Activated T-helper 9 cell treated with anti-CD3 and anti-CD28 coated beads, Interleukin-2, amount 50 U/mL, for 16 hours (primary cell): ENCODE data around the gene HIVEP1.

Source experiments
- DNase-seq: peaks from one replicate; pipeline ENCODE4 v3.0.0-alpha.2; 2020; ENCODE audit warnings: low read depth

The HIVEP1 gene

DNA sequence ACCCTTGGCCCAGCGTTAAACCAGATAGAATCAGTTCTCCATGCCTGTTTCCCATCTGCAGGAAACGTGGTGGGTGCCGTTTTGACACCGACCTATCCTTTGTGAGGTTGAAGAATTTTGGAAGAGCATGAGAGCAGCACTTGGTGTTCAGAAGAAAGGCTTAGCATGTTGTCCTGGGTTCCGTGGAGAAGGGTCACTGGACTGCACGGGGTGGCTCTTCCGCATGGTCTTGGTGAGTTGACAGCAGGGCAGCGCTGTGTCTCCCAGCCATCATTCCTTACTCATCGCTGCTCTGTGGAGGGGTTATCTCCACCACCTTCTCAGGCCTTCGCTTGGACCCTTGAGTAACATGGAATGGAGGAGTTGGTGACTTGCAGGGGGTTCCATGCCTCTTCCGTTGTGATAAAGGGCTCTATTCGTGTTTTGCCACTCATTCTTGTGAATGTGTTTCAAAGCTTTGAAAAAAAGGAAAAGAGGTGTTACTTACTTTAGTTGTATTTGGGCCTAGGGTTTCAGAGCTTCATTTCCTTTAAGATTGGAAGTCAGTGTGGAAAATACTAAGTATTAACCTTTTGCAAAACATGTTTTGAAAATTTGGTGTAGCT is 8.2 kb downstream of the HIVEP1 start:
- DNase-seq: no peak

DNA sequence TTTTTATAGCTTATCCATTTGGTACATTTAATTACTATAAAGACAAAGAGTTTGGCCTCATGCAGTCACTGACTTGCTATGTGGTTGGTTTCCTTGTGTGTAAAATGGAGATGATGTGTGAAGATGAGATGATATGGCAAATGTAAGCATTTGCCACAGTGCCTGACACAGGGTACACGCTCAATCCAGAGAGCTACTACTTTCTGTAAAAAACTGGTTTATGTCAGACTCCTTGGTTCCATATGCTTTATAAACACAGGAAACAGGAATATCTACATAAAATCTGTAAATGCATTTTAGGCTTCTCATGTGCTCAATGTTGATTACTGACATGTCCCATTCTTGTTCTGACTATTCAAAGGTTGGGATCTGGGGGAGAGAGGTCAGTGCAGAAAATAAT is 10.4 kb downstream of the HIVEP1 start:
- no peak for DNase-seq

DNA sequence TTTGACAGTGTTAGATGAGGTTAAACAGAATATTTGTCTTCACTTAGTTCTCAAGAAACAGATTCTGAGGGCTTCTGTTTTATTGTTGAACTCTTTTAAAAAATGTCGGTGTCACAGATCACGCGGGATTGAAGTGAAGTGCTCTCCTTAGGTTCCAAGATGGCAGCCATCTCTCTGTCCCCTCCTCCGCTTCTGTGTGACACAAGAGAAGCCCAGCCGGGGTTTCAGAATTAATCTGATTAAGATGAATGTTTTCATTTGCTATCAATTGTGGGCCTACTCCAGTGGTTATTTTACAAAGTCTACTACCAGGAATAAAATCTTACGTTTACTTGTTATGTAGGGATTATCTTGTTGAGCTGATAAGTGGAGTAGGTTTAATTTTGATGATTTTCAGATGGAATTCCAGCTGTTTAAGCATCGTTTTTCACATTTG is 10.9 kb downstream of the HIVEP1 start:
- no peak for DNase-seq

DNA sequence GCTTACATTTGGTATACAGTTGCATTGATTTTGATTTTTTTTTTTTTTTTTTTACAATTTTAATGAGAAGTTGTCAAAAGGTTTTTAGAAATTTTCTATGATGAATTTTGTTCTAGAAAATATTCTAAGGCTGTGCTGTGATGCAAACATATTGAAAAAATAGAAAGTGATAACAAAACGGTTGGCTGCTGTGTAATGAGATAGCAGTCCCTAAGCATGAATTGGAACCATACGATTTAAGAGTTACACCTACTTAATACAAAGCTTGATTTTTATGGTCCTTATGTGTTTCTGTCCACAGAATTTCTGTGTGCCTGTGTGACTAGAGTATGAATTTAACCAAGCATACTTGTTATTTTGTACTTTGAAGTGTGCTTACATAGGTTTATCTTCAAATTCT is 12.1 kb downstream of the HIVEP1 start:
- no peak for DNase-seq

DNA sequence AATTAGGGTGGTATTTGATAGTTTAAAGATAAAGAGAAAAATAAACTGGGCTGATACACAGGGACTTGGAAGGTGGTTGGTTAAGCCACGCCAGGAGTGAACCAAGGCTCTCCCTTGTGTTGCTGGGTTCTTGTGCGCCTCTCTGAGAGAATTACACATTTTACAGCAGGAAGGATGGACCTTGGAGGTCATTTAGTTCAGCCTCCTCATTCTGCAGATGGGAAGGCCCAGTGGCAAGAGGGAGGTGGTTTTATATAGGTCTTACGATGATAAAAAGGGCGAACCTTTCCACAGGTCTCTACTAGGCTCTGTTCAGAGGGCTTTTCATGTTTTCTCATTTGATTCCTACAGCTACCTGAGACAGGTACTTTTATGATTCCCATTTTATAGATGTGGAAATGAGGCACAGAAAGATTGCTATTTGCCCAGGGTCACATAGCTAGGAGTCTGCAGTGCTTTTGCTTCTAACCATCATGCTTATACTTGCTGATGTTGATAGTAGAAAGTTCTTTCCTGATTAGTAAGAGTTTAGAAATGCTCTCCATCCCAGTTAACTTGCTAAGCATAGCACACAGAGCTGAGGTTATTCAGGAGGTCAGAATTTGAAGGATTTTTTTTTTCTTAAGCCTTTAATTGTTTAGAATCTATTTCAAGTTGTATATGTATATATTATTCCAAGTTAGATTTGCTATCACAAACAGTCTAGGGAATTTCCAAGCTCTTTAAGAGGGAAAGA is 12.8 kb downstream of the HIVEP1 start:
- no peak for DNase-seq

DNA sequence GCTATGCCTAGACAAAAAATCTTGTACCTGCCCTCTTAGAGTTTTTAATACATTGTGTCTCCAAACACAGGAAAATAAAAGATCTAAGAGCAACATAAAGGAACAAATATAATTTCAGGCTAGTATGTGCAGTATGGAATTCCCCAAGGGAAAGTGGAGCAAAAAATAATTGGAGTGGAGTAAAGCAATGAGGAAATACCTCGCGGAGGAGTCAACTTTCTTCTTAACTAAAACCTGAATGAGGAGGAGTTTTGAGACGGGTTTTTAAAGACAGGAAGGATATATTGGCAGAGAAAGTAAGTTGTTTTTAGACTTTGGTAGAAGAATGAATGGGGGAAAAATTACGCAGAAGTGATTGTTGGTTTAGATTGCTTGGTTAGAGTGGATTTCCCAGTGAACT is 14.0 kb downstream of the HIVEP1 start:
- no peak for DNase-seq

DNA sequence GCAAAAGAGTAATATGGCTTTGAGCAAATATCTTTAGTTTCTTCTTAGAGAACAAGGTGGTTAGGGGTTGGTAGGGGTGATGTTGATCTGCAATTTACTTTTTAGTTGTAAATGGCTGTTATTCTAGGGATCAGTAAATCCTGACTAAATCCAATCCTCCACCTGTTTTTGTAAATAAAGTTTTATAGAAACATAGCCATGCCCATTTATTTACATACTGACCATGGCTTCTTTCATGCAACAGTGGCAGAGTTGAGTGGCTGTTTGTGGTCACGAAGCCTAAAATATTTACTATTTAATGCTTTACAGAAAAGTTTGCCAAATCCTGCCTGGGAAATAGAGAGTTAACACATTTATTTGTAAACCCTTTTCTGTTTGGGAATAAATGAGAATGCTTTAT is 14.7 kb downstream of the HIVEP1 start:
- DNase-seq: no peak

DNA sequence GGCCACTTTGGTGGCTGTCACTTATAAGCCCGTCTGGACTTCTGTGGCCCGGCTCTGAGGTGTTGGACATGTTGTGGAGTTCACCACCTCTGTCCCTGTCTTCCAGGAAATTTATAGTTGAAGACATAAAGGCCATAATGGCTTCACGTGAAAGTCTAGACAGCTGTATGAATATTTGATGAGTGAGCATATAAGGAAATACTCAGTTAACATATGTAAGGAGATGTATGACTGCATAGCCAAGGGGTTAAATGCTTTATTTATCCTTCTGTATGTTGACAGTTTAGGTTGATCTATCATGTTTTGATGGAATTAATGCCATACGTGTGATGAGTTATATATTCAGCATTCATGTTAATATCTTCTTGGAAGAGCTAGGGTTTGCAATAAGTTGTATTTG is 16.1 kb downstream of the HIVEP1 start:
- no peak for DNase-seq

DNA sequence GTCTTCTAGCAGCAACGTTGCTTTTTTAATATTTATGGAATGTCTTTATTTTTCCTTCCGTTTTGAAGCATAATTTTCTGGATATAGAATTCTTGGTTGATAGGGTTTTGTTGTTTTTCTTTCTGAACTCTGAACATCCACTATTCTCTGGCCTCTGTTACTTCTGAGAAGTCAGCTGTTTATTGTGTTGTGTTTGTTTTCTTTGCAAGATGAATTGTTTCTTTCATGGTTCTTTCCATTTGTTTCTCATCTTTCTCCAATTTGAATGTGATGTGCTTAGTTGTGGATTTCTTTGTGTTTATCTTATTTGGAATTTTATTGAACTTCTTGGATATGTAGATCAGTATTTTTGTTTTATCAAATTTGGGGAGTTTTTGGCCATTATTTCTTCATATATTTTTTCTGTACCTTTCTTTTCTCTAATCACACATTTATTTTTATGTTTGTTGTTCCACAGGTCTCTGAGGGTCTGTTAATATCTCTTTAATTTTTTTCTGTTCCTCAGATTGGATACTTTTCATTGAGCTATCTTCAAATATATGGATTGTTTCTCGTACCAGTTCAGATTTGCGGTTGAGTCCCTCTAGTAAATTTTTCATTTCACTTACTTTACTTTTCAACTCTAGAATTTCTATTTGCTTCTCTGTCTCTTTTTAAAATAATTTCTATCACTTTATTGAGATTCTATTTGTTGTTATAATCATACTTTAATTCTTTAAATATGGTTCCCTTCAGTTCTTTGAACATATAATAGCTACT is 18.0 kb downstream of the HIVEP1 start:
- no peak for DNase-seq

DNA sequence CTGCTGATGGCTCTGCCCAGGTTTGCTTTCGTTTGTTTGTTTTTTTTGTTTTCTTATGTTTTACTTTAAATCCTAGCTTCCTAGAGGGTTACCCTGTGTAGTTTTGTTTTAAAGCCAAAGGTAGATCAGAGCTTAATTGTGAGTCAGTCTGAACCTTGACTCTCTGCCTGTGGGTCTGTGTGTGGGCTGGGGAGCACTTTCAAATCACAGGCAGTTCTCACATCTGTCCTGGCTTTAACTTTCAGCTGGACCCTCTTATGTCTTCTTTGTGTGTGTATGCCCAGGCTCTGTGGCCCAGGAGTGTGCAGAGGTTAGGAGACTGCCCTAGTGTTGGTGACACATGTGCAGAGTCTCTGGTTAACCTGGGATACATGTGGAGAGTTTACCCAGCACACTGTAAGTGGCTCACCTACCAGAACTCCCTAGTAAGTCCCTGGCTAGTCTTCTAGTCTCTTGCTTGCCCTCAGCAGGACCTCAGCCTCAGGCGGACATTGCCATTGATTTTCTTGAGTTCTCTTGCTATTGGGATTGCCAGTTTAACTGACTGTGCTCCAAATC is 19.0 kb downstream of the HIVEP1 start:
- no peak for DNase-seq

DNA sequence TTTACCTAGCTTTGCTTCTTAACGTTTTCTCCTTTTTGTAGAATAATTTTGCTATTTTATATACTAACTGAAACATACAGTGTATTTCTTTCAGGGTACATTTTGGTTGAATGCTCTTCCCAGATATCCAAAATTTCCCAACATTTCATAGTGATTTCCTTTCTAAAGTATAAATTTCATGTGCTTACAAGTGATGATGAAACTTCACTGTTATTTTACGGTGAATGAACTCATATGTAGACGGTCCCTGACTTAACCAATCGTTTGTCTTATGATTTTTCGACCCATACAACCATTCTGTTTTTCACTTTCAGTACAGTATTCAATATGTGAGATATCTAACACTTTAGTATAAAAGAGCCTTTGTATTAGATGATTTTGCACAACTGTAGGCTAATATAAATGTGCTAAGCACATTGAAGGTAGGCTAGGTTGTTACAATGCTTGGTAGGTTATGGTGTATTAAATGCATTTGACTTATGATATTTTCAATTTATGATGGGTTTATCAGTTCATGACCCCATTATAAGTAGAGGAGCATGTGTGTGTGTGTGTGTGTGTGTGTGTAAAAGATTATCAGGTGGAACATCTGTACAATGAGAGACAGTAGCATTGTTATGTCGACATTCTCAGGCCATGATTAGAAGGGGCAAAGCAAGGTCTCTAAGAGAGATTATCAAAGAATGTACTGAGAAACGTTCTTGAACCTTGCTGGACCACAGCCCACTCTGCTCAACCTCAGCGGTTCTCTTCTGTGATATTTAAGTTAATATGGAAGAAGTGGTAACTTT is 20.9 kb downstream of the HIVEP1 start:
- no peak for DNase-seq

DNA sequence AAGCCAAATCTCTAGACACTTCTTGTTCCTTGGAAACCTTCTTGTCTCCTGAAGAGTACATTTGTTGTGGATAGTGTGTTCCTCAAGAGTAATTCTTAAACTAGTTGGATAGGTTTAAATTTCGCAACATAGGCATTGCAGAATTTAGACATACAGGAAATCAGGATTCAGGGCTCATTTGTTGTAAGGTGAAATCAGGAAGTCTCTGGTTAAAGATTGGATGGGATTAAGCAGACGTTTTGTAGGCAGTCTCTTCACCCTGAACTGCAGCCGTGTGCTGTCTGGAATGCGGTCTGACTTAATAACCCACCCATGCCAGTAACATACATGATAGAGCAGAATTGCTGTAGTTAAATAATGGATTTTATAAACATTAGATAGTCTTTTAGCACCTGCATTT is 21.7 kb downstream of the HIVEP1 start:
- DNase-seq: no peak

DNA sequence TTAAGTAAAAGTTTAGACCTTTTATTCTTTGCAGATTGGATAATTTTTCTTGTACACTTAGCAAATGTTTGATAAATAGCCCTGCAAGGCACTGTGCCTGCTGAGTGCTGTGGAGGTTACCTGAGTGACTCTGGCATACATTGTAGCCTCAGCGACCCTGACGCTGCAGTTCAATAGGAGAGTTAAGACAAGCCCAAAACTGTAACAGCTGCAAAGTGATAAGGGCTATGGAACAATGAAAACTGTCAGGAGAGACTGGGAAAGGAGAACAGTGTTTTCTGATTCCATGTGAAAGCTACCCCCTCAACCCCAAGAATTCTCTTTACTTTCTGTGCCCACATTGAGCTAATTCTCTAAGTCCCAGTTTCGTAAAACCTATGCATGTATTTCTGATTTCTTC is 22.2 kb downstream of the HIVEP1 start:
- DNase-seq: no peak

DNA sequence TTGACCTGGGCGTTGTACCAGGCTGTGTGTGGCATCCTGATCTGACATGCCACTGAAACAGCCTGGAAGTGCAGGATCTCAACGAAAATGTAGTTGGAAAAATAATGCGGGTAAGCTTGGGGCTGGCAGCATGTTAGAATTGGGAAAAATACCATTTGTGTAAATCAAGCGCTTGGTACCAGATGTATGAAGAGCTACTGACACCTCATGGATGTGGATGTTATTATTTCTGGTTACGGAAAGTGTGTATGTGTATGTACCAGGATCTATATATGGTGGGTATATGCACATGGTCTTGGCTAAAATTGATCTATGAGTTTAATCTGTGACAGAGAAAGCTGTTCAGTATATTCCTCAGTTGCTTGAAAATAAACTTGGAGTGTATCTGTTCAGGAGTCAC is 22.7 kb downstream of the HIVEP1 start:
- no peak for DNase-seq

DNA sequence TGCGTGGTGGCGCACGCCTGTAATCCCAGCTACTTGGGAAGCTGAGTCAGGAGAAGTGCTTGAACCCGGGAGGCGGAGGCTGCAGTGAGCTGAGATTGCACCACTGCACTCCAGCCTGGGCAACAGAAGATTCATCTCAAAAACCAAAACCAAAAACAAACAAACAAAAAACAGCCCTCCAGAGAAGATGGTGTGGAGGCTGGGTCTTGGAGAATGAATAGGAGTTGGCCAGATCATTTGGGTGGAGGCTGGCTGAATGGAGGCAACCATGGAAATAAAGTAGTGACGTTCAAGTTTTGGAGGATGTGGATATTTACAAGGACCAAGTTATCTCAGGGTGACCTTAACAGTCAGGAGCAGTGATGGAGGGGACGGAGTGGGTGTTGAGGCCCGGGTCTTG is 24.7 kb downstream of the HIVEP1 start:
- no peak for DNase-seq

DNA sequence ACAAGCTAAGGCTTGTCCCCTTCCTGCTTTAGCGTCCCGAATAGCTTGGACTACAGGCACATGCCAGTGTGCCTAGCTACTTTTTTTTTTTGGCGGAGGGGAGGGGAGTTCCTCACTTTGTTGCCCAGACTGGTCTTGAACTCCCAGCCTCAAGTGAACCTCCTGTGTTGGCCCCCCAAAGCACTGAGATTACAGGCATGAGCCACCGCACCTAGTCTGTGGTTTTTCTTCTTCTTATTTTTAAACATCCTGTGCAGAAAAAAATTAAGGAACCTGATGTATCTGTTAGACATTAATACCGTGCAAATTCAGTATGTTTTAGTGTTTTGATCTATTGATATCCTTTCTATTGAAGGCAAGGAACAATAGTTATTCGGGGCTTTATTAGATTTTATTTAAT is 25.7 kb downstream of the HIVEP1 start:
- DNase-seq: no peak

DNA sequence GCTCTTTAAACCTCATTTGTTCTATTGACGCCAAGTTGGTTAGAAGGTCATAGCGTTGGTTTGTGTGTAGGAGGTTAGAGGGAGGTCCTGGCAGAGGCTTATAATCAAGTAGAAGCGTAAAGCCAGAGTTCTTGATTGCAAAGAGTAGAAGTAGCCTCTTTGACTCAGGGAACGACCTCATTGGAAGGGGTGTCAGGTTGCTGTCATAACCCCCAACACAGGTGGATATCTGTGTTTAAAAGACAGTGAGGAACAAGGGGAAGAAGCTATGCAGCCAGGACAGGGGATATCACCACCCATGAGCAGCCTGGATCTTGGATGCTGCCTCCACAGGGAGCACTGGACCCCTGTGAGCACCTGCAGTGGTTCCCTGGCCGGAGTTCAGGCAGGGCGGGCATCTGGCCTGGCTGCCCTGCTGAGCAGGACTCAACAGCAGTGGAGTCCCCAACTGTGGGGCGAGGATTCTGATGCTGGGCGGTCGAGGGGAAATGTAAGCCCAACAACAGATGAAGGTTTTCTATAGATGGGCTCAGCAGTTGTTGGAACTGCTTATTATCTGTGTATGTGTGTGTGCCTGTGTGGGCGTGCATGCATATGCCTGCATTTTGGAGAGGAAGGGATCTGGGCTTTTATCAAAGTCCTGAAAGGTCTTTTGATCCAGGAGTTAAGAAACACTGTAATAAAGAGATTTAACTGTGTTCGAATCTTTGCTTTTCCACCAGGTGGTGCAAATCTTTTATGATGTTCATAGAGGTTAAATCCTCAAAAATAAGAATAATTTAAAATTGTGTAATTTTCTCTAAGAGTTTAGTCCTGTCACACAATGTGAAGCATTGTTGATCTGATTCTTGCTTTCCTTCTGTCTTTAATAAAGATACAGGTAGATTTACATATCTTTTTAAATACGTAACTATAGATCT is 27.7 kb downstream of the HIVEP1 start:
- DNase-seq: no peak

DNA sequence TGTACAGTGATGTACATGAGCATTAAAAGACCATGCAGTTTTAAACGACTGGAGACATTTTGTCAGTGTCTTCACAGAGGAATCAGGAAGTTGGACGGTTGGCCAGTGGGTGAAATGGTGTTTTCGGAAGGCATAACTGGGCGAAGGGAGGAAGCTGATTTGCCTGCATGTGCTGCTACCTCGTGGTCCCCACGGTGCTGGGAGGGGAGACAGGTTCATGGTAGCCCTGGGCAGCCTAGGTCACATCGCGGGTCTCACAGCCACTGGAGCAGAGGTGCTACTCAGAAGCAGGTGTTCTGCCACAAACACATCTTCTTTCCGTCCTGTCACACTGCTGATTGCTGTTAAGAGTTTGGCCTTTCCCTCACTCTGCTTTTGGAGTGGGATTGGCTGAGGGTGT is 35.2 kb downstream of the HIVEP1 start:
- no peak for DNase-seq

DNA sequence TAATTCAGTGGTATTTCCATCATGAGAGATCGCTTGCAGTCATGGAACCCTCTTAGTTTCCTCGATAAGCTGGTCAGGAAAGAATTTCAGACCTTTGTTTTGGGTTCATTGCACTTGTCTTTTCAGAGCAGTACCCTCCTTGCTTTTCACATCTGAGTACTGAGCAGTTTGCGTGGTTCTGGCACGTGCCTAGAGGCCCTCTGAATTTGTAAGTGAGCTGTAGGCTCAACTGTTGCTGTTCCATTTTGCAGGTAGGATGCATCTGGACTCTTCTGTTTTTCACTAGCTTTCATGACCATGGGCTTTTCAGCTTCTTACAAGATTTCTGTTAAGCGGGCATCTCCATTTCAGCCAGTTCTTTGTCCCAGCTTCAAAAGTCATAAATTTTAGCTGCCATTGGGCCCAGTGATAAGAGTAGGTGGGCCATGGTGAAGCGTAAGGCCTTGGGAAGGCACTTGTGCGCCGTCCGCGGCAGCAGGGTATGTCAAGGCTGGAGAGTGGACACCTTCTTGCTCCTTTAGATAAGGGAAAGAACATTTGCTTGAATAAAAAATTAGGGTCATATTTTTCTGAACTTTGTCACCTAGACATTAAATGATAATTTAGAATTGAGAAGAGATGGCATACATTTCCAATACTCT is 35.8 kb downstream of the HIVEP1 start:
- no peak for DNase-seq

DNA sequence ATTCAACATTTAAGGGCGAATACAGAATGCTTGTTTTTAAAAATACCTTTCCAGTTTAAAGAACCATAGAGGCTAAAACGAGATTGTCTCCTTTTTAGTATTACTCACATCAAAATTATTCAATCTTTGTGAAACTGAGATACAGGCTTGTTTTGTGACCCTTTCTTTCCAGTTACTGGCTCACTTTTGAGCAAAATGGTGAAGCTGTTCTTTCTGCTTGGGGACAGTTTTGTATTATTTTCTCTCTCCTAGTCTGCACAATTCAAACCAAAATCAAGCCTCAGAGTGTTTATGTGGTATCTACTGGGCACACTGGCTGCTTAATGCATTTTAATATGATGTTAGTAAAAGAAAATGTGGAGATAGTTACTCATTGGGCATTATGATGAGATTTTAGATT is 36.5 kb downstream of the HIVEP1 start:
- DNase-seq: no peak

DNA sequence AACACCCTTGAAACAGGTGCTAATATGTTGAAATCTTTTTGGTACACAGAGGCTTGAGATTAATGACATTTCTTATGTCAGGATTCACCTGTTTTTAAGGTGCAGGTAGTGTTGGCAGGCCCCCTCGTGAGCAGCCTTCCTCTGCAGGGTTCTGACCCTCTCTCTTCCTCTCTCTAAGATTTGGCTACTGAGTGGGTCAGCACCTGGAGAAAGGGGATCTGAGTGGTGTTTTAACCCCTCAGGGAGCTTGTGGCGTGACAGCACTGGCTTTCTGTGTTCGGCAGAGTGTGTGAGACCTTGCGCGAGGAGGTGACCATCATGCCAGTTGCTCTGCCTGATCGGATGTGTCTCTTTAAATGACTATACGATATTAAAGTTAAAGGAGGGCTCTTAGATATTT is 37.1 kb downstream of the HIVEP1 start:
- no peak for DNase-seq
